Activated CD4-positive, alpha-beta memory T cell treated with anti-CD3 and anti-CD28 coated beads for 36 hours (primary cell): Measurements from ENCODE around the gene COMMD1. TPM values are rescaled to one million over a fixed set of nuclear protein-coding genes. Genes with fewer than 3 reads are reported as not detected.

Source experiments
- CTCF ChIA-PET: fragments of 350-600 bp; sonication (Branson Sonifier 250); formaldehyde crosslinking; loops from one replicate; lab custom pipeline; 2021; ENCODE audit warnings: antibody characterized with exemption, inconsistent platforms; lab: Charles Lee
- POLR2A ChIA-PET: fragments of 350-600 bp; sonication (Branson Sonifier 250); formaldehyde crosslinking; loops from one replicate; lab custom pipeline; 2021; ENCODE audit warnings: antibody characterized with exemption; lab: Charles Lee
- DNase-seq: peaks from one replicate; pipeline ENCODE4 v3.0.0-alpha.2; 2020
- H3K27ac Mint-ChIP-seq: one replicate; pipeline ENCODE4 v1.8.0; 2021; ENCODE audit warnings: mixed read lengths
- H3K27me3 Mint-ChIP-seq: one replicate; pipeline ENCODE4 v1.8.0; 2021; ENCODE audit warnings: mixed read lengths
- H3K36me3 Mint-ChIP-seq: one replicate; pipeline ENCODE4 v1.8.0; 2021; ENCODE audit warnings: mixed read lengths
- H3K4me1 Mint-ChIP-seq: one replicate; pipeline ENCODE4 v1.8.0; 2021; ENCODE audit warnings: low read depth, mixed read lengths
- H3K4me3 Mint-ChIP-seq: one replicate; pipeline ENCODE4 v1.8.0; 2021; ENCODE audit warnings: mild to moderate bottlenecking, mixed read lengths
- H3K9me3 Mint-ChIP-seq: one replicate; pipeline ENCODE4 v1.8.0; 2021; ENCODE audit warnings: mixed read lengths
- intact Hi-C: fragments of 100-400 bp; cut with micrococcal nuclease; formaldehyde crosslinking; loops from one replicate; pipeline ENCODE4 v1.15.1; 2023
- total RNA-seq, 2 experiments: library from RNA; stranded (reverse); gene quantifications; one replicate each; pipeline ENCODE4 v1.2.3, GENCODE V29; 2021

COMMD1 gene
- total RNA-seq, 2 experiments from 2014 or later = 33.0 to 33.8 TPM

GRCh38 chr2:61926531-61927477 is 21.3 kb downstream of the COMMD1 start:
- CTCF ChIA-PET = interaction anchor here (0.8 kb wide), 1 partner anchor 486 kb away, joined by 3 read pairs; no protein-coding TSS in a partner anchor
- Mint-ChIP-seq H3K27ac (no peak overlapping the region), H3K36me3 (peaks cover 2% of the 10 kb centered on the region), H3K4me1 (no peaks in the 10 kb centered on the region), H3K4me3 (no peak overlapping the region), H3K9me3 (no peaks in the 10 kb centered on the region), H3K27me3 (no peaks in the 10 kb centered on the region)
- POLR2A ChIA-PET = no interaction called here
- intact Hi-C loops = no loop called here
- DNase-seq = no peak

- Mint-ChIP-seq H3K27me3 (no peaks in the 10 kb centered on the region), H3K36me3 (peaks cover 2% of the 10 kb centered on the region), H3K4me3 (no peak overlapping the region), H3K4me1 (no peaks in the 10 kb centered on the region), H3K27ac (no peak overlapping the region), H3K9me3 (no peaks in the 10 kb centered on the region)
- POLR2A ChIA-PET = no interaction called here
- CTCF ChIA-PET = no interaction called here
- DNase-seq = no peak
- intact Hi-C loops = no loop called here
These were observed 23.5 kb downstream of the COMMD1 start for GRCh38 chr2:61928826-61929461.

GRCh38 chr2:61937098-61937497 is 31.6 kb downstream of the COMMD1 start:
- CTCF ChIA-PET = no interaction called here
- peaks cover 3% of the 10 kb centered on the region for H3K36me3 Mint-ChIP-seq
- H3K4me1 Mint-ChIP-seq = no peaks in the 10 kb centered on the region
- H3K9me3 Mint-ChIP-seq = no peaks in the 10 kb centered on the region
- DNase-seq = no peak
- POLR2A ChIA-PET = no interaction called here
- no peak overlapping the region for H3K4me3 Mint-ChIP-seq
- no peaks in the 10 kb centered on the region for H3K27me3 Mint-ChIP-seq
- no peak overlapping the region for H3K27ac Mint-ChIP-seq
- intact Hi-C loops = no loop called here

- no peaks in the 10 kb centered on the region for H3K9me3 Mint-ChIP-seq
- H3K27me3 Mint-ChIP-seq = no peaks in the 10 kb centered on the region
- CTCF ChIA-PET = interaction anchor here (0.6 kb wide), 1 partner anchor 364 kb away, joined by 4 read pairs; no protein-coding TSS in a partner anchor
- no peak for DNase-seq
- peaks cover 3% of the 10 kb centered on the region for H3K36me3 Mint-ChIP-seq
- H3K27ac Mint-ChIP-seq = no peak overlapping the region
- POLR2A ChIA-PET = no interaction called here
- intact Hi-C loops = no loop called here
- peaks cover under 1% of the 10 kb centered on the region for H3K4me1 Mint-ChIP-seq
- no peak overlapping the region for H3K4me3 Mint-ChIP-seq
These were observed 32.4 kb downstream of the COMMD1 start for GRCh38 chr2:61937886-61938285.

GRCh38 chr2:61938511-61938910 is 33.0 kb downstream of the COMMD1 start:
- DNase-seq = no peak
- H3K36me3 Mint-ChIP-seq = peaks cover 3% of the 10 kb centered on the region
- H3K27ac Mint-ChIP-seq = no peak overlapping the region
- POLR2A ChIA-PET = no interaction called here
- no peak overlapping the region for H3K4me3 Mint-ChIP-seq
- no peaks in the 10 kb centered on the region for H3K27me3 Mint-ChIP-seq
- peaks cover 6% of the 10 kb centered on the region for H3K4me1 Mint-ChIP-seq
- intact Hi-C loops = no loop called here
- CTCF ChIA-PET = interaction anchor here (0.6 kb wide), 1 partner anchor 363 kb away, joined by 4 read pairs; no protein-coding TSS in a partner anchor
- H3K9me3 Mint-ChIP-seq = no peaks in the 10 kb centered on the region

GRCh38 chr2:61943251-61943650 is 37.8 kb downstream of the COMMD1 start:
- POLR2A ChIA-PET = no interaction called here

GRCh38 chr2:61946666-61947065 is 41.2 kb downstream of the COMMD1 start:
- intact Hi-C loops = no loop called here
- no peak overlapping the region for H3K4me3 Mint-ChIP-seq
- H3K27ac Mint-ChIP-seq = no peak overlapping the region
- POLR2A ChIA-PET = no interaction called here
- no peak for DNase-seq
- no peaks in the 10 kb centered on the region for H3K27me3 Mint-ChIP-seq
- H3K36me3 Mint-ChIP-seq = peaks cover 5% of the 10 kb centered on the region
- peaks cover under 1% of the 10 kb centered on the region for H3K9me3 Mint-ChIP-seq
- CTCF ChIA-PET = no interaction called here
- peaks cover 8% of the 10 kb centered on the region for H3K4me1 Mint-ChIP-seq

More at GRCh38 chr2:61943251-61943650, 37.8 kb downstream of the COMMD1 start:
- Mint-ChIP-seq H3K36me3 (no peaks in the 10 kb centered on the region), H3K4me3 (no peak overlapping the region), H3K4me1 (peaks cover 6% of the 10 kb centered on the region), H3K27ac (no peak overlapping the region), H3K27me3 (no peaks in the 10 kb centered on the region), H3K9me3 (no peaks in the 10 kb centered on the region)
- intact Hi-C loops = no loop called here
- CTCF ChIA-PET = no interaction called here
- DNase-seq = no peak

- DNase-seq = no peak
- peaks cover 11% of the 10 kb centered on the region for H3K36me3 Mint-ChIP-seq
- H3K4me1 Mint-ChIP-seq = peaks cover 2% of the 10 kb centered on the region
- H3K9me3 Mint-ChIP-seq = peaks cover 8% of the 10 kb centered on the region
- H3K27me3 Mint-ChIP-seq = no peaks in the 10 kb centered on the region
- intact Hi-C loops = no loop called here
- CTCF ChIA-PET = no interaction called here
- POLR2A ChIA-PET = no interaction called here
- H3K27ac Mint-ChIP-seq = no peak overlapping the region
- no peak overlapping the region for H3K4me3 Mint-ChIP-seq
These were observed 43.4 kb downstream of the COMMD1 start for GRCh38 chr2:61948661-61949457.

GRCh38 chr2:61949458-61949713 is 43.9 kb downstream of the COMMD1 start:
- no peak for DNase-seq
- Mint-ChIP-seq H3K4me3 (no peak overlapping the region), H3K36me3 (peaks cover 11% of the 10 kb centered on the region), H3K27me3 (no peaks in the 10 kb centered on the region), H3K27ac (no peak overlapping the region), H3K4me1 (peaks cover 2% of the 10 kb centered on the region), H3K9me3 (peaks cover 8% of the 10 kb centered on the region)
- intact Hi-C loops = no loop called here
- ChIA-PET POLR2A (no interaction called here), CTCF (no interaction called here)

GRCh38 chr2:61949714-61950560 is 44.5 kb downstream of the COMMD1 start:
- Mint-ChIP-seq H3K4me3 (no peak overlapping the region), H3K27ac (no peak overlapping the region), H3K36me3 (peaks cover 11% of the 10 kb centered on the region), H3K27me3 (no peaks in the 10 kb centered on the region), H3K4me1 (peaks cover 2% of the 10 kb centered on the region), H3K9me3 (peaks cover 8% of the 10 kb centered on the region)
- CTCF ChIA-PET = no interaction called here
- POLR2A ChIA-PET = no interaction called here
- intact Hi-C loops = no loop called here
- no peak for DNase-seq

- Mint-ChIP-seq H3K27ac (no peak overlapping the region), H3K9me3 (peaks cover 8% of the 10 kb centered on the region), H3K27me3 (no peaks in the 10 kb centered on the region), H3K36me3 (peaks cover 11% of the 10 kb centered on the region), H3K4me1 (peaks cover 2% of the 10 kb centered on the region), H3K4me3 (no peak overlapping the region)
- ChIA-PET CTCF (no interaction called here), POLR2A (no interaction called here)
- intact Hi-C loops = no loop called here
- DNase-seq = no peak
These were observed 45.3 kb downstream of the COMMD1 start for GRCh38 chr2:61950571-61951315.
